ENCODE data around the gene RPS6KA3.

DNA sequence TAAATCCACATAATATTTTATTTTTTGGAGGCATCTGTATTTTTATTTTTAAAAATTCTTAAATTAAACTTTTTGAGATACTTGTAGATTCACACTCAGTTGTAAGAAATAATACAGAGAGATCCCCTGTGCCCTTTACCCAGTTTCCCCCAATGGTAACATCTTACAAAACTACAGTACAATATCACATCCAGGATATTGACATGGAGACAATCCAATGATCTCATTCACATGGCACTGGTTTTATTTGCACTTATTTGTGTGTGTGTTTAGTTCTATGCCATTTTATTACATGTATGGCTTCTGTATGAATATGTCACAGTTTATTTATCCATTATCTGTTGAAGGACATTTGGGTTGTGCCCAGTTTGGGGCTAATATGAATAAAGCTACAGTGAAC, 89.6 kb downstream of the RPS6KA3 start:
- TF ChIP-seq CTCF (IDR thresholded peaks at IDR 0.05) = no peak
- no peak for TF ChIP-seq ZFX (IDR thresholded peaks at IDR 0.05; ENCODE audit: borderline replicate concordance)
